HFF-Myc (cell line): ENCODE results near the gene IRX6.

Experiments
- DNase-seq: peaks from one replicate; pipeline ENCODE4 v3.0.0-alpha.2; 2011; ENCODE audit warnings: low read depth; ENCODE audit errors: extremely low read depth
- H3K4me3 ChIP-seq: replicated peaks from 2 replicates; pipeline ENCODE4 v1.5.1; 2011; ENCODE audit warnings: low read depth, mild to moderate bottlenecking, control low read depth, low read length
- CTCF ChIP-seq: IDR thresholded peaks from 2 replicates; pipeline ENCODE4 v1.5.1; 2012; ENCODE audit warnings: mild to moderate bottlenecking, low read depth, low read length, control low read depth; ENCODE audit errors: missing control alignments

Gene IRX6

DNA sequence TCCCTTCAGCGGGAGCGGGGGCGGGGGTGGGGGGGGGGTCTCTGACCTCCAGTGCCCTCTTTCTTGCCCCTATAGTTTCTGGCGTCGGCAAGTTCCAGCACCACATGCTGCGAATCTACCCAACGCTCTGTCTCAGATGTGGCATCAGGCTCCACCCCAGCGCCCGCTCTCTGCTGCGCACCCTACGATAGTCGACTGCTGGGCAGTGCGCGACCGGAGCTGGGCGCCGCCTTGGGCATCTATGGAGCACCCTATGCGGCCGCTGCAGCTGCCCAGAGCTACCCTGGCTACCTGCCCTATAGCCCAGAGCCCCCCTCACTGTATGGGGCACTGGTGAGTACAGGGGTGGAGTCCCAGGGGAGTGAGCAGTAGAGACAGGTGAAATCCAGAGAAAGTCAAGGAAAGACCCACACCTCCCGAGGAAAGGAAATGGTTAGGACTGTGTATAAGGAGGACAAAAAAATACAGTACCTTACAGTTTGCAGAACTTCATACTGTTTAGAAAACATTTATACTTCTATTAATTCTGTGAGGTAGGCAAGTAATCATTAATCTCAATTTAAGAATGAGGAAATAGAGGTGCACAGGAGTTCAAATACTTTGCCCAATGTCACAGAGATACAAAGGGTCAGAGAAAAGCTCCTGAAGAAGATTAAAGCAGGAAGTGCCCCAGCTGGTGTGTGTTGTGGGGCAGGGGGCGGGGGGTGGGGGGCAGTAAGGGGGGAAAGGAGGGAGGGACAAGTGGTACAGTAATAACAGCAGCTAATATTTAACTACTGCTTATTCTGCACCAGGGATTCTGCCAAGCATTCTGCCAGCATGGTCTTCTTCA lies 2.5 kb downstream of the IRX6 start:
- no peak for DNase-seq
- no peak overlapping the region for H3K4me3 ChIP-seq
- TF ChIP-seq CTCF: no peak

GRCh38 chr16:55328611-55329569 lies 4.9 kb downstream of the IRX6 start:
- no peak overlapping the region for H3K4me3 ChIP-seq
- no peak for TF ChIP-seq CTCF
- DNase-seq: no peak

DNA sequence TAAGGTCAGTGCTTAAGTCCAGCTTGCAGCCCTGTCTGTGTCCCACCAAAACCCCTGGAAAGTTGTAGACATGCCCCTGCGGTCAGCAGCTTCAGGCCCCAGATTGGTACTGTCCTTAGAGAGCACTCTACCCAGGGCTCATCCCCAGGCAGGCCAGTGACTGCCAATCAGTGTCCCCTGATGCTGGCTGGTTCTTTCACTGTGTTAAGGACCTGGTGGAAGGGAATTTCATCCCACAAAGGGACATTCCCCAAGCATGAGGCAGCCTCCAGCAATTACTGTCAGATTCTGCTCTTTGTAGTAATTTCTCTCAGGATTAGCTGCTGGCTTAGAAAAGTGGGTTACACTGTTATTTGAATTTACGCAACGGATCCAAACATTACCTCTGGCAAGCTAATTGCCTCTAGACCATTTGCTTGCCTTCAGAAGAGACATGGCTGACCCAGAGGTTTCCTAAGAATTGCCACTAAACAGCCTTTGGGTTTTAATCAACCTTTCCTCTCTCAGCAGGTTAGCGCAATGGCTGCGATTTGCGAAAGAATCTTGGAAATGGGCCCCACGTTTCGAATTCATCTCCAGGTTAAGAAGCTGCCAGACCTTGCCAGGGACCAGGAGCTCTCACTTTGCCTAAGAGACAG lies 5.9 kb downstream of the IRX6 start:
- no peak for DNase-seq
- no peak for TF ChIP-seq CTCF
- no peak overlapping the region for H3K4me3 ChIP-seq

GRCh38 chr16:55330781-55331647 lies 7.0 kb downstream of the IRX6 start:
- H3K4me3 ChIP-seq: no peak overlapping the region

DNA sequence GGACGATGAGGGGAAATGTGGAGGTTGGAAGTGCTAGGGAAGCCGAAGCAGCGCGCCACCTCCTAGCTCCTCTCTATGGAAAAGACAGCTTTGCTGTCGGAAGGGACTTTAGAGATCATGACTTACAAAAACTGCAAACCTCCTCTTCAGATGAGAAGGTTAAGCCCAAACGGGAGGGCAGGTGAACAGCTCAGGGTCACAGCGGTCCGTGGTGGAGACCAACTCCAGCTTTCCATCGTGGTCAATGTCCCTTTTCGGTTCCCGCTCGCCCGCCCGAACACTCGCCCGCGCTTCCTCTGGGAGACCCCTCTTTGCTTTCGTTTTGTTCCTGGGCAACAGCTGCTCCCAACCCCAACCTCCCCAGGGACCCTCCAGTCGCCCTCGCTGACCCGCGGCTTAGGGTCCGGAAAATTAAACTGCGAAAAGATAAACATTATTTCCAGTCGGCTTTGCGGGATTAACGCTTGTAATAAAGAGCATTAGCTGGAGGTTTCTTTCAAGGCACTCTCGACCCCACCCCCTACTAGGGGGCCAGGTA lies 7.7 kb downstream of the IRX6 start:
- no peak for TF ChIP-seq CTCF
- H3K4me3 ChIP-seq: no peak overlapping the region
- no peak for DNase-seq

More at GRCh38 chr16:55330781-55331647, 7.0 kb downstream of the IRX6 start:
- no peak for TF ChIP-seq CTCF
- no peak for DNase-seq
